ENCODE measurements around the gene CABLES1.

The CABLES1 gene

DNA sequence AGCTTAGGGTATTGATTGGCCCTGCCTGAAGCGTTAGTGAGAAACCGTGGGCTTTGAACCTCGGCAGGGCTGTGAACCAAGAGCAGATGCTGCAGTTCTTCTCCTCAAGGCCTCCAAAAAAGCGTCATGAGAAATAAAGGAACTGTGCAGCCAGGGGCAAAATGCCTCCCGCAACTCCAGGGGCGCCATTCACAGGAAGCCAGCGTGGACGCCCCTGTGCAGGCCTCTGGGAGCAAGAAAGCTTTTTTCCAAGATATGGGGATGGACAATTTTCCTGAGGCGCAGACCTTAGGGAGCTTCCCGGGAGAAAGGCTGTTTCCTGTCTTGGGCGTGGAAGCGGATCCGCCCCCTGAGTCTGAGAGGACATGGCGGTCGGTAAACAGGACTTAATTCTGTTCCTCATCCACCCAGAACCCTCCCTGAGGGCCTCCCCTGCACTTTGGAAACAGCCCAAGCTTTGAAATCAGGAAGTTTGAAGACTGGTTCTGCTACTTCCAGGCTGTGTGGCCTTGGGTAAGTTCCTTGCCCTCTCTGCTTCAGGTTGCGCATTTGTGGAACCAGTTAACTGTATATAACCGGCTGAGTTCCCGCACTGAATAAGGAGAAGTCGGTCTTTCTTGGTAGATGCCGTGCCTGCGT lies 29.6 kb upstream of the CABLES1 start:
- ChIA-PET CTCF (interaction anchor here (1.0 to 1.3 kb wide), 2 partner anchors 76 to 409 kb away, joined by 3 read pairs; no protein-coding TSS in a partner anchor), POLR2A (interaction anchor here (0.5 to 1.2 kb wide), 3 partner anchors 19 to 873 kb away, joined by 3 to 7 read pairs (median 3); no protein-coding TSS in a partner anchor)
- H3K27ac ChIP-seq (ENCODE audit: extremely low read depth, low read depth, low read length): peak overlapping the region; percentile 5; the same call in 1 of the 2 replicates
- no peak overlapping the region for H3K4me3 ChIP-seq (ENCODE audit: low read depth, low read length)
- peaks cover 17% of the 10 kb centered on the region for H3K4me1 ChIP-seq (ENCODE audit: control insufficient read depth, insufficient read depth, low read length)
- no peaks in the 10 kb centered on the region for H3K36me3 ChIP-seq (ENCODE audit: control insufficient read depth in 2 of 2, insufficient read depth in 1 of 2, low read length in 2 of 2)
- no peak for TF ChIP-seq ZNF341 (tag by site-specific recombination; IDR thresholded peaks at IDR 0.05; ENCODE audit: low read depth)
- 0 out of 2 replicates have a peak, but pooled peaks have one; percentile 32 for TF ChIP-seq IKZF3 (tag by site-specific recombination; IDR thresholded peaks at IDR 0.05)
- no peak for TF ChIP-seq ZNF169 (tag by site-specific recombination; IDR thresholded peaks at IDR 0.05)
- TF ChIP-seq KLF1 (tag by site-specific recombination; IDR thresholded peaks at IDR 0.05): peak; percentile 71
- TF ChIP-seq ZNF112 (tag by site-specific recombination; IDR thresholded peaks at IDR 0.05): no peak
- no peaks in the 10 kb centered on the region for H3K9me3 ChIP-seq (ENCODE audit: control insufficient read depth, insufficient read depth, low read depth, low read length)

DNA sequence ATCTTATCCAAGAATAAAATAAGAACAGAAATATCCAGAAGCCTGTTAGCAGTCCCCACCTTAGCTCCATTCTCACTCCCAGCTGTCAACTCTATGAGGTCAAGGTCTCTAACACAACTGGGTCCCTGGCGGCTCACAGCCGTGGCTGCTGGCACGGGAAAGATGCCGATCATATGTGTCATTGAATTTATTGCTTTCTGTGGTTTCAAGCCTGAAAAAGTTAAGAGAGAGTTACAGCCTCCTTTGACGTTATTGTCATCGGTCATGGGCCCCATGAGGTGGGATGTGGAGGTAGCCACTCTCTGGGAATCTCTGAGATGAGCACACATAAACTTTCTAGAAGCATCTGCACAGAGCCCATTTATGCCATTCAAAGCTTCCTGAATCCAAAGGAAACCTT lies 28.7 kb upstream of the CABLES1 start:
- Histone ChIP-seq H3K36me3 (ENCODE audit: control insufficient read depth in 2 of 2, insufficient read depth in 1 of 2, low read length in 2 of 2) (no peaks in the 10 kb centered on the region), H3K4me3 (ENCODE audit: low read depth, low read length) (no peak overlapping the region), H3K9me3 (ENCODE audit: control insufficient read depth, insufficient read depth, low read depth, low read length) (no peaks in the 10 kb centered on the region), H3K27ac (ENCODE audit: extremely low read depth, low read depth, low read length) (no peak overlapping the region; the same call in 1 of the 2 replicates), H3K4me1 (ENCODE audit: control insufficient read depth, insufficient read depth, low read length) (peaks cover 17% of the 10 kb centered on the region)
- CTCF ChIA-PET: interaction anchor here (0.6 to 1.3 kb wide), 5 partner anchors 25 to 1364 kb away, joined by 3 to 5 read pairs (median 3); no protein-coding TSS in a partner anchor
- POLR2A ChIA-PET: interaction anchor here (0.5 to 1.3 kb wide), 5 partner anchors 8 to 872 kb away, joined by 3 to 7 read pairs (median 3); partner anchors contain the start of gene RBBP8
- TF ChIP-seq, protein P1, sequence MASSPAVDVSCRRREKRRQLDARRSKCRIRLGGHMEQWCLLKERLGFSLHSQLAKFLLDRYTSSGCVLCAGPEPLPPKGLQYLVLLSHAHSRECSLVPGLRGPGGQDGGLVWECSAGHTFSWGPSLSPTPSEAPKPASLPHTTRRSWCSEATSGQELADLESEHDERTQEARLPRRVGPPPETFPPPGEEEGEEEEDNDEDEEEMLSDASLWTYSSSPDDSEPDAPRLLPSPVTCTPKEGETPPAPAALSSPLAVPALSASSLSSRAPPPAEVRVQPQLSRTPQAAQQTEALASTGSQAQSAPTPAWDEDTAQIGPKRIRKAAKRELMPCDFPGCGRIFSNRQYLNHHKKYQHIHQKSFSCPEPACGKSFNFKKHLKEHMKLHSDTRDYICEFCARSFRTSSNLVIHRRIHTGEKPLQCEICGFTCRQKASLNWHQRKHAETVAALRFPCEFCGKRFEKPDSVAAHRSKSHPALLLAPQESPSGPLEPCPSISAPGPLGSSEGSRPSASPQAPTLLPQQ (tag by site-specific recombination; IDR thresholded peaks at IDR 0.05): peak; percentile 94
- TF ChIP-seq HOXD13 (CRISPR knock-in tag; IDR thresholded peaks at IDR 0.05; ENCODE audit: borderline replicate concordance): peak; percentile 34; the same call in 1 of the 2 replicates
- TF ChIP-seq, protein P2, sequence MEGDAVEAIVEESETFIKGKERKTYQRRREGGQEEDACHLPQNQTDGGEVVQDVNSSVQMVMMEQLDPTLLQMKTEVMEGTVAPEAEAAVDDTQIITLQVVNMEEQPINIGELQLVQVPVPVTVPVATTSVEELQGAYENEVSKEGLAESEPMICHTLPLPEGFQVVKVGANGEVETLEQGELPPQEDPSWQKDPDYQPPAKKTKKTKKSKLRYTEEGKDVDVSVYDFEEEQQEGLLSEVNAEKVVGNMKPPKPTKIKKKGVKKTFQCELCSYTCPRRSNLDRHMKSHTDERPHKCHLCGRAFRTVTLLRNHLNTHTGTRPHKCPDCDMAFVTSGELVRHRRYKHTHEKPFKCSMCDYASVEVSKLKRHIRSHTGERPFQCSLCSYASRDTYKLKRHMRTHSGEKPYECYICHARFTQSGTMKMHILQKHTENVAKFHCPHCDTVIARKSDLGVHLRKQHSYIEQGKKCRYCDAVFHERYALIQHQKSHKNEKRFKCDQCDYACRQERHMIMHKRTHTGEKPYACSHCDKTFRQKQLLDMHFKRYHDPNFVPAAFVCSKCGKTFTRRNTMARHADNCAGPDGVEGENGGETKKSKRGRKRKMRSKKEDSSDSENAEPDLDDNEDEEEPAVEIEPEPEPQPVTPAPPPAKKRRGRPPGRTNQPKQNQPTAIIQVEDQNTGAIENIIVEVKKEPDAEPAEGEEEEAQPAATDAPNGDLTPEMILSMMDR (tag by site-specific recombination; IDR thresholded peaks at IDR 0.05): no peak
- TF ChIP-seq BCL11B (tag by site-specific recombination; IDR thresholded peaks at IDR 0.05; ENCODE audit: low read depth): no peak
- TF ChIP-seq ZNF366 (tag by site-specific recombination; conservative IDR thresholded peaks at IDR 0.05): peak; percentile 66; the same call in 1 of the 2 replicates
- TF ChIP-seq, protein P3, sequence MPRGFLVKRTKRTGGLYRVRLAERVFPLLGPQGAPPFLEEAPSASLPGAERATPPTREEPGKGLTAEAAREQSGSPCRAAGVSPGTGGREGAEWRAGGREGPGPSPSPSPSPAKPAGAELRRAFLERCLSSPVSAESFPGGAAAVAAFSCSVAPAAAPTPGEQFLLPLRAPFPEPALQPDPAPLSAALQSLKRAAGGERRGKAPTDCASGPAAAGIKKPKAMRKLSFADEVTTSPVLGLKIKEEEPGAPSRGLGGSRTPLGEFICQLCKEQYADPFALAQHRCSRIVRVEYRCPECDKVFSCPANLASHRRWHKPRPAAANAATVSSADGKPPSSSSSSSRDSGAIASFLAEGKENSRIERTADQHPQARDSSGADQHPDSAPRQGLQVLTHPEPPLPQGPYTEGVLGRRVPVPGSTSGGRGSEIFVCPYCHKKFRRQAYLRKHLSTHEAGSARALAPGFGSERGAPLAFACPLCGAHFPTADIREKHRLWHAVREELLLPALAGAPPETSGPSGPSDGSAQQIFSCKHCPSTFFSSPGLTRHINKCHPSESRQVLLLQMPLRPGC (tag by site-specific recombination; IDR thresholded peaks at IDR 0.05): peak; percentile 73
- TF ChIP-seq, protein P4, sequence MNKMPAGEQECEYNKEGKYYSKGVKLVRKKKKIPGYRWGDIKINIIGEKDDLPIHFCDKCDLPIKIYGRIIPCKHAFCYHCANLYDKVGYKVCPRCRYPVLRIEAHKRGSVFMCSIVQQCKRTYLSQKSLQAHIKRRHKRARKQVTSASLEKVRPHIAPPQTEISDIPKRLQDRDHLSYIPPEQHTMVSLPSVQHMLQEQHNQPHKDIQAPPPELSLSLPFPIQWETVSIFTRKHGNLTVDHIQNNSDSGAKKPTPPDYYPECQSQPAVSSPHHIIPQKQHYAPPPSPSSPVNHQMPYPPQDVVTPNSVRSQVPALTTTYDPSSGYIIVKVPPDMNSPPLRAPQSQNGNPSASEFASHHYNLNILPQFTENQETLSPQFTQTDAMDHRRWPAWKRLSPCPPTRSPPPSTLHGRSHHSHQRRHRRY (tag by site-specific recombination; IDR thresholded peaks at IDR 0.05): no peak
- TF ChIP-seq ZXDB (tag by site-specific recombination; IDR thresholded peaks at IDR 0.05): peak; percentile 75
- TF ChIP-seq, protein P5, sequence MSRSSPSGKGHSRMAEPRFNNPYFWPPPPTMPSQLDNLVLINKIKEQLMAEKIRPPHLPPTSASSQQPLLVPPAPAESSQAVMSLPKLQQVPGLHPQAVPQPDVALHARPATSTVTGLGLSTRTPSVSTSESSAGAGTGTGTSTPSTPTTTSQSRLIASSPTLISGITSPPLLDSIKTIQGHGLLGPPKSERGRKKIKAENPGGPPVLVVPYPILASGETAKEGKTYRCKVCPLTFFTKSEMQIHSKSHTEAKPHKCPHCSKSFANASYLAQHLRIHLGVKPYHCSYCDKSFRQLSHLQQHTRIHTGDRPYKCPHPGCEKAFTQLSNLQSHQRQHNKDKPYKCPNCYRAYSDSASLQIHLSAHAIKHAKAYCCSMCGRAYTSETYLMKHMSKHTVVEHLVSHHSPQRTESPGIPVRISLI (tag by site-specific recombination; IDR thresholded peaks at IDR 0.05): no peak
- TF ChIP-seq, protein P6, sequence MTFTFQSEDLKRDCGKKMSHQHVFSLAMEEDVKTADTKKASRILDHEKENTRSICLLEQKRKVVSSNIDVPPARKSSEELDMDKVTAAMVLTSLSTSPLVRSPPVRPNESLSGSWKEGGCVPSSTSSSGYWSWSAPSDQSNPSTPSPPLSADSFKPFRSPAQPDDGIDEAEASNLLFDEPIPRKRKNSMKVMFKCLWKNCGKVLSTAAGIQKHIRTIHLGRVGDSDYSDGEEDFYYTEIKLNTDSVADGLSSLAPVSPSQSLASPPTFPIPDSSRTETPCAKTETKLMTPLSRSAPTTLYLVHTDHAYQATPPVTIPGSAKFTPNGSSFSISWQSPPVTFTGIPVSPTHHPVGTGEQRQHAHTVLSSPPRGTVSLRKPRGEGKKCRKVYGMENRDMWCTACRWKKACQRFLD (tag by site-specific recombination; IDR thresholded peaks at IDR 0.05): no peak
- no peak for TF ChIP-seq MZF1 (tag by site-specific recombination; IDR thresholded peaks at IDR 0.05; ENCODE audit: borderline replicate concordance)
- no peak for TF ChIP-seq ZNF501 (tag by site-specific recombination; IDR thresholded peaks at IDR 0.05)
- no peak for TF ChIP-seq YY2 (tag by site-specific recombination; IDR thresholded peaks at IDR 0.05)
- TF ChIP-seq ZNF571 (tag by site-specific recombination; IDR thresholded peaks at IDR 0.05): no peak
- no peak for TF ChIP-seq ZNF114 (tag by site-specific recombination; IDR thresholded peaks at IDR 0.05)
- no peak for TF ChIP-seq ZNF223 (tag by site-specific recombination; IDR thresholded peaks at IDR 0.05)
- peak; percentile 76 for TF ChIP-seq OSR2 (tag by site-specific recombination; IDR thresholded peaks at IDR 0.05)
- no peak for TF ChIP-seq ZNF174 (tag by site-specific recombination; IDR thresholded peaks at IDR 0.05)
